Activated CD8-positive, alpha-beta T cell treated with anti-CD3 and anti-CD28 coated beads, Interleukin-2, amount 10 ng/mL, durations not matched to agents 7 days and 5 days (primary cell): ENCODE data around the gene DDX20. TPM values are rescaled to one million over a fixed set of nuclear protein-coding genes. Genes with fewer than 3 reads are reported as not detected.

Experiments
- ATAC-seq: fragments of 150-1000 bp; cut with Tn5 transposase; one replicate; pipeline ENCODE4 v1.10.0; 2021; ENCODE audit warnings: moderate library complexity
- CTCF ChIA-PET: fragments of 350-600 bp; sonication (Branson Sonifier 250); formaldehyde crosslinking; loops from one replicate; lab custom pipeline; 2021; ENCODE audit warnings: antibody characterized with exemption; lab: Charles Lee
- POLR2A ChIA-PET: fragments of 350-600 bp; sonication (Branson Sonifier 250); formaldehyde crosslinking; loops from one replicate; lab custom pipeline; 2021; ENCODE audit warnings: antibody characterized with exemption; lab: Charles Lee
- DNase-seq: peaks from one replicate; pipeline ENCODE4 v3.0.0-alpha.2; 2020
- H3K27ac Mint-ChIP-seq: one replicate; pipeline ENCODE4 v1.8.0; 2021; ENCODE audit warnings: mild to moderate bottlenecking, mixed read lengths
- H3K27me3 Mint-ChIP-seq: one replicate; pipeline ENCODE4 v1.8.0; 2021; ENCODE audit warnings: low read depth, mixed read lengths
- H3K36me3 Mint-ChIP-seq: one replicate; pipeline ENCODE4 v1.8.0; 2021; ENCODE audit warnings: low read depth, mixed read lengths
- H3K4me1 Mint-ChIP-seq: one replicate; pipeline ENCODE4 v1.8.0; 2021; ENCODE audit warnings: low read depth, mixed read lengths
- H3K4me3 Mint-ChIP-seq: one replicate; pipeline ENCODE4 v1.8.0; 2021; ENCODE audit warnings: mild to moderate bottlenecking, mixed read lengths
- H3K9me3 Mint-ChIP-seq: one replicate; pipeline ENCODE4 v1.8.0; 2022; ENCODE audit warnings: mixed read lengths; ENCODE audit not compliant: insufficient read depth
- total RNA-seq, 2 experiments: library from RNA; stranded (reverse); gene quantifications; one replicate each; pipeline ENCODE4 v1.2.3, GENCODE V29; 2021

Gene DDX20
- total RNA-seq, 2 experiments from 2014 or later, result 18.1 to 18.9 TPM

DNA sequence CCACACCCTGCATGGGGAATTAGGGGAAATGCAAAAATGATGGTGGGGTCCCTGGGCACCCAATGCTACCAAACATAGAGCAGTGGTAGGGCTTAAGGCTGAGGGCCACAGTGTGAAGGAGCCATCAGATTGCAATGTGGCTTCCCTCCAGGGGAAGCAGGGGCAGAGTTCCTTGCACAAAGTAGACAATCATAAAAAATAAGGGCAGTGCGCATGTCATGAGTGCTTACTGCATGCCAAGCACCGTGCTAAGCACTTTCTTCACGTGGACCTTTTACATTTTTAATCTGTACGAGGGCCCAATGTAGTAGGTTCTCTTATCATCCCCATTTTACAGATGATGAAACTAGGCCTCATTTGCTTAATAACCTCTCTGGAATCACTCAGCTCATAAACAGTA lies 56.6 kb downstream of the DDX20 start:
- no peaks in the 10 kb centered on the region for H3K4me1 Mint-ChIP-seq
- no peak for ATAC-seq
- no peaks in the 10 kb centered on the region for H3K9me3 Mint-ChIP-seq
- no peak overlapping the region for H3K4me3 Mint-ChIP-seq
- H3K27me3 Mint-ChIP-seq, result no peaks in the 10 kb centered on the region
- DNase-seq, result no peak
- no peaks in the 10 kb centered on the region for H3K36me3 Mint-ChIP-seq
- POLR2A ChIA-PET, result no interaction called here
- CTCF ChIA-PET, result no interaction called here
- no peak overlapping the region for H3K27ac Mint-ChIP-seq

DNA sequence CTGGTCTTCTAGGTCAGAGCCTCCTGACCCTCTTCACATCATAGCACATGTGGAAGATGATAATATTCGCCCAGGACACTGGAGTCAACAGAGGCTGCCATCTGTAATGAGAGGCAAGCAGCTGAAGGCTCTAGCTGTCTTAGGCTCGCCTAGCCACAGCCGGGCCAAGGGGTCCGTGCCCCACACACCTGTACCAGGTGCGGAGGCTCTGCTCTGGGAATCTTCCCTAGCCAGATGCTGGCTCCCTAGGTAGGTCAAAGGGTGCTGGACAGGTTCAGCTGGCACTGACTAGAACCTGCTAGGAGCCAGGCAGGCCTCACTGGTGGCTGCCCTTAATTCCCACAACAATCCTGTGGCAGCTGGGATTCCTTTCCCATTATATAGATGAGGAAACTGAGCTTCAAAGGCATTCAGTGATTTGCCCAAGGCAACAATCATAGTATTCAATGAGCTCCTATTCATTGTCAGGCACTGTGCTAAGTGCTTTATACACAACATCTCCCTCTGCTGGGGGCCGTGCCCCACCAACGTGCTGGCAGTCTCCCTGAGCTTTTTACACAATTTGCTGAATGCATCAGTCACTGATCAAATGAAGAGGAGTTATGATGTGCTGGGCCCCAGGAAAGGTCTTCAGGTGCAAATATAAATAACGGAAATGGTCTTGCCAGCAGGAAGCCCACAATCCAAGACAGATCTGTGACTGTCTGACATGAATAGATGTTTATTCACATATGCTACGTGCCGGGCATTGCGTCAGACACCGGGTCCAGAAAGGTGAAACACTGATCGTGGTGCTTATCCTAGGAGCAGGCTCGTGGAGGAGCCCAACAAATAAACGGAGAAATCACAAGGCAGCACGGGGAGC lies 58.0 kb downstream of the DDX20 start:
- POLR2A ChIA-PET, result no interaction called here
- CTCF ChIA-PET, result no interaction called here
- no peak for DNase-seq
- H3K36me3 Mint-ChIP-seq, result no peaks in the 10 kb centered on the region
- H3K4me3 Mint-ChIP-seq, result no peak overlapping the region
- H3K4me1 Mint-ChIP-seq, result no peaks in the 10 kb centered on the region
- H3K9me3 Mint-ChIP-seq, result no peaks in the 10 kb centered on the region
- H3K27ac Mint-ChIP-seq, result no peak overlapping the region
- H3K27me3 Mint-ChIP-seq, result no peaks in the 10 kb centered on the region
- no peak for ATAC-seq

DNA sequence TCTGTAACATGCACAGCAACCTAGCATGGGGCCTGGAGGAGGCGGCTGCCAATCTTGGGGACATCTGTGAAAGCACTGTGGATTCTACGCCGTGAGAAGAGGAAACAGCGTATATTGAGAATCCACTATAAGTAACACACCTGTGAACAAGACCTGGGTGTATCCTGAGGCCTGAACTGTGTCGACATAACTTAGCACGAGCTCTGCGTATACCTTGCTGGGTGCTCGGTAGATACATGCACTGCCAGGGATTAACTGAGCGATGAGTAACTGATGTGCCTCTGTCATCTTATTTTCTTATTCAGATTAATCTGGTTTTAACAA lies 58.6 kb downstream of the DDX20 start:
- Mint-ChIP-seq H3K9me3 (no peaks in the 10 kb centered on the region), H3K36me3 (no peaks in the 10 kb centered on the region), H3K4me3 (no peak overlapping the region), H3K27ac (no peak overlapping the region), H3K4me1 (no peaks in the 10 kb centered on the region), H3K27me3 (no peaks in the 10 kb centered on the region)
- POLR2A ChIA-PET, result no interaction called here
- no peak for DNase-seq
- no peak for ATAC-seq
- CTCF ChIA-PET, result no interaction called here

DNA sequence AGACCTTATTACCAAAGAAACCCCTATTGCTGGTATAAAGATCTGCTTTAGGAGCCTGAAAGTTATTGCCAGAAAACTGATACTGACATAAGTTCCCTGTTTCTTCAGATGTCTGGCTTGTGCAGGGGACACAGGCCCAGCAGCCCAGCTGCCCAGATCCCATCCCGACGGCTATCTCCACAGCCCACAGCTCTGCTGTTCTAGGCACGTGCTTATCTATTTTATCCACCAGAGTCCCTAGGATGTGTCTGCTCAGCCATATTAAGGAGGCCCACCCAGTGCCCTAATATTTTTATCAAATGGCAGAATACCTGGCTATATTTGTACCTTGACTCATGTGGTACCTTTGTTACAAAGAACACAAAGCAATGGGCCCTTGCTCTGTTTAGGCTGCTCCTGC lies 58.9 kb downstream of the DDX20 start:
- ATAC-seq, result no peak

More for the DNA sequence above, 58.9 kb downstream of the DDX20 start:
- no peak for DNase-seq
- ChIA-PET CTCF (no interaction called here), POLR2A (no interaction called here)
- Mint-ChIP-seq H3K36me3 (no peaks in the 10 kb centered on the region), H3K9me3 (no peaks in the 10 kb centered on the region), H3K27me3 (no peaks in the 10 kb centered on the region), H3K27ac (no peak overlapping the region), H3K4me1 (no peaks in the 10 kb centered on the region), H3K4me3 (no peak overlapping the region)

Other genes starting within 250 kb of the DDX20 start
- 100 to 1,000 TPM; 132 to 133 TPM for gene RAP1A, start 136.1 kb upstream of the DDX20 start, total RNA-seq
- 1 to 10 TPM; 4.1 to 4.3 TPM for gene INKA2, start 16.5 kb upstream of the DDX20 start, total RNA-seq
- gene KCND3, start 233.8 kb downstream of the DDX20 start, total RNA-seq, result not detected